K562 (cell line): ENCODE measurements around the gene SUCO. TPM values are rescaled to one million over a fixed set of nuclear protein-coding genes. Genes with fewer than 3 reads are reported as not detected.

Experiments used
- ATAC-seq: fragments of 200-7000 bp; cut with Tn5 transposase; 3 replicates; pipeline ENCODE4 v1.9.1; 2020; ENCODE audit warnings: moderate library complexity
- BruUV-seq: library from RNA; stranded (reverse); fragments of 400-500 nt; replicated peaks from 2 replicates; lab custom pipeline; 2021; lab: Mats Ljungman, UMichigan
- CTCF ChIA-PET: fragments of 300-600 bp; formaldehyde crosslinking; extraction: SDS; loops from one replicate; lab custom pipeline; 2021; ENCODE audit warnings: low intra/inter-chr PET ratio; lab: Yijun Ruan, JAX
- POLR2A ChIA-PET: fragments of 300-600, 350-650 bp; sonication (Branson Sonifier 250); formaldehyde crosslinking; extraction: SDS; loops from one replicate; lab custom pipeline; 2021; ENCODE audit warnings: antibody characterized with exemption, inconsistent platforms; lab: Yijun Ruan, JAX
- DNase-seq, 4 experiments: peaks; one replicate each; pipeline versions ENCODE4 v3.0.0 to v3.0.0-alpha.2; 2011 to 2018; ENCODE audit warnings: low spot score in 3 of 4, mixed read lengths in 3 of 4; ENCODE audit errors: extremely low read depth in 1 of 4
- FAIRE-seq: peaks from 2 replicates; lab custom pipeline; 2011; peaks lifted over from hg19 to GRCh38; lab: Jason Lieb, UNC
- H2AFZ ChIP-seq: 2 replicates; pipeline ENCODE4 v1.6.0; 2011; ENCODE audit warnings: low read depth, low read length, control low read depth, inconsistent platforms
- H3K27ac ChIP-seq: fragments of 200-600 bp; 3 replicates; pipeline ENCODE4 v1.8.0; 2011; ENCODE audit warnings: low read depth, mild to moderate bottlenecking, control low read depth, inconsistent platforms, low read length, moderate library complexity, mixed read lengths; ENCODE audit errors: extremely low read depth
- H3K27me3 ChIP-seq, 2 experiments: fragments of 300-600 bp in 1 of 2; 2 replicates in 1 of 2; 3 replicates in 1 of 2; pipeline versions ENCODE4 v1.6.0 to v1.8.0; 2011; ENCODE audit warnings: inconsistent platforms in 2 of 2, low read length in 2 of 2, mild to moderate bottlenecking in 1 of 2, mixed read lengths in 1 of 2, moderate library complexity in 1 of 2; ENCODE audit not compliant: control insufficient read depth in 2 of 2, insufficient read depth in 2 of 2
- H3K36me3 ChIP-seq: fragments of 300-600 bp; 3 replicates; pipeline ENCODE4 v1.8.0; 2011; ENCODE audit warnings: mild to moderate bottlenecking, low read length, inconsistent platforms; ENCODE audit not compliant: control insufficient read depth, insufficient read depth
- H3K4me1 ChIP-seq, 2 experiments: fragments of 200-600 bp in 1 of 2; replicated peaks in 1 of 2; 2 replicates in 1 of 2; 3 replicates in 1 of 2; pipeline versions ENCODE4 v1.5.1 to v1.8.0; 2011; ENCODE audit warnings: inconsistent platforms in 2 of 2, low read length in 2 of 2, mild to moderate bottlenecking in 1 of 2, mixed read lengths in 1 of 2, moderate library complexity in 1 of 2; ENCODE audit not compliant: control insufficient read depth in 2 of 2, insufficient read depth in 2 of 2
- H3K4me2 ChIP-seq: 2 replicates; pipeline ENCODE4 v1.6.1; 2011; ENCODE audit warnings: low read length, control low read depth, inconsistent platforms, mixed read lengths; ENCODE audit not compliant: insufficient read depth
- H3K4me3 ChIP-seq: fragments of 200-600 bp; sonication (generic), shearing (Covaris generic); 2 replicates; pipeline ENCODE4 v1.5.1; 2016; ENCODE audit warnings: control low read depth, inconsistent platforms
- H3K79me2 ChIP-seq: fragments of 200-600 bp; 3 replicates; pipeline ENCODE4 v1.8.0; 2011; ENCODE audit warnings: low read length, inconsistent platforms; ENCODE audit not compliant: control insufficient read depth, insufficient read depth
- H3K9ac ChIP-seq, 2 experiments: 2 replicates each; pipeline versions ENCODE4 v1.6.0 to v1.6.1; 2011; ENCODE audit warnings: low read depth in 2 of 2, low read length in 2 of 2, control low read depth in 1 of 2, inconsistent platforms in 1 of 2, mild to moderate bottlenecking in 1 of 2, mixed read lengths in 1 of 2; ENCODE audit not compliant: insufficient read depth in 1 of 2
- H3K9me1 ChIP-seq: one replicate; pipeline ENCODE4 v1.6.0; 2011; ENCODE audit warnings: inconsistent platforms, mild to moderate bottlenecking, low read length, moderate library complexity; ENCODE audit not compliant: control insufficient read depth, insufficient read depth
- H3K9me3 ChIP-seq: replicated peaks from 2 replicates; pipeline ENCODE4 v1.5.1; 2011; ENCODE audit warnings: low read depth, low read length, inconsistent platforms; ENCODE audit not compliant: control insufficient read depth, insufficient read depth
- H4K20me1 ChIP-seq: replicated peaks from 2 replicates; pipeline ENCODE4 v1.6.1; 2011; ENCODE audit warnings: low read length, inconsistent platforms, mixed read lengths; ENCODE audit not compliant: control insufficient read depth, insufficient read depth
- ETS2 ChIP-seq: IDR thresholded peaks from 2 replicates; pipeline ENCODE4 v1.6.1; 2016; ENCODE audit warnings: borderline replicate concordance, missing genetic modification characterization, mild to moderate bottlenecking, moderate library complexity, missing compliant biosample characterization; ENCODE audit not compliant: poor library complexity, severe bottlenecking
- FUS ChIP-seq: fragments of 200-400 bp; formaldehyde crosslinking; optimal IDR thresholded peaks from 2 replicates; pipeline ENCODE3; 2017; ENCODE audit warnings: low read depth, low read length
- HDAC3 ChIP-seq: fragments of 450-650 bp; IDR thresholded peaks from 2 replicates; pipeline ENCODE4 v1.6.1; 2018; ENCODE audit warnings: borderline replicate concordance, mild to moderate bottlenecking, moderate library complexity; ENCODE audit not compliant: partially characterized antibody
- HDAC8 ChIP-seq: fragments of 450-650 bp; IDR thresholded peaks from 2 replicates; pipeline ENCODE4 v1.6.1; 2016; ENCODE audit warnings: mild to moderate bottlenecking, missing genetic modification characterization, moderate library complexity, missing compliant biosample characterization
- MCM7 ChIP-seq, 2 experiments: fragments of 450-650 bp; IDR thresholded peaks; 2 replicates each; pipeline ENCODE4 v1.6.1; 2016 to 2018
- NFYB ChIP-seq: IDR thresholded peaks from 2 replicates; pipeline ENCODE4 v1.6.1; 2011; ENCODE audit warnings: mild to moderate bottlenecking, moderate library complexity; ENCODE audit not compliant: insufficient read length; ENCODE audit errors: extremely low read depth
- SAP30 ChIP-seq: fragments of 200-600 bp; sonication (generic); IDR thresholded peaks from 2 replicates; pipeline ENCODE4 v1.6.1; 2012; ENCODE audit warnings: borderline replicate concordance, low read depth, mild to moderate bottlenecking, moderate library complexity, low read length, control low read depth, inconsistent platforms; ENCODE audit not compliant: insufficient read depth, poor library complexity, severe bottlenecking
- SMAD2 ChIP-seq: fragments of 150-350 bp; IDR thresholded peaks from 2 replicates; pipeline ENCODE4 v1.6.1; 2014; ENCODE audit warnings: low read depth, mild to moderate bottlenecking, low read length
- SMAD4 ChIP-seq: fragments of 250-450 bp; sonication (Bioruptor Pico); conservative IDR thresholded peaks from 2 replicates; pipeline ENCODE4 v1.8.0; 2021; ENCODE audit warnings: inconsistent platforms, mild to moderate bottlenecking, moderate library complexity
- TCFL5 ChIP-seq: fragments of 250-450 bp; sonication (Bioruptor Pico); conservative IDR thresholded peaks from 2 replicates; pipeline ENCODE4 v1.6.1; 2021; ENCODE audit warnings: mild to moderate bottlenecking, moderate library complexity, matching md5 sums
- THRB ChIP-seq: fragments of 450-650 bp; formaldehyde crosslinking; conservative IDR thresholded peaks from 2 replicates; pipeline ENCODE4 v1.4.0; 2022; ENCODE audit warnings: mild to moderate bottlenecking, missing genetic modification characterization
- USF2 ChIP-seq: sonication (generic); formaldehyde crosslinking; IDR thresholded peaks from 2 replicates; pipeline ENCODE4 v1.5.0; 2020; ENCODE audit warnings: missing genetic modification reagents
- ZFPM2 ChIP-seq: fragments of 250-450 bp; sonication (Bioruptor Pico); IDR thresholded peaks from 2 replicates; pipeline ENCODE4 v1.5.1; 2022; ENCODE audit warnings: mild to moderate bottlenecking
- ZNF644 ChIP-seq: fragments of 200-800 bp; sonication (Bioruptor generic); IDR thresholded peaks from 2 replicates; pipeline ENCODE4 v1.6.1; 2016; ENCODE audit warnings: low read depth, missing genetic modification characterization, missing compliant biosample characterization
- WGBS: fragments of 100-300 bp; shearing (Covaris generic); methylation state at CpG from one replicate; pipeline ENCODE4 v1.1.6; 2016; ENCODE audit warnings: low coverage, mixed read lengths; ENCODE audit not compliant: insufficient coverage; ENCODE audit errors: missing lambda C conversion rate; 5-methylcytosine and 5-hydroxymethylcytosine counted together
- in situ Hi-C: fragments of 300-500 bp; cut with MboI; formaldehyde crosslinking; loops from 4 replicates; pipeline ENCODE4 v1.15.0; 2018; ENCODE audit warnings: inconsistent platforms, mixed read lengths
- intact Hi-C: fragments of 100-400 bp; cut with micrococcal nuclease; formaldehyde crosslinking; loops from 2 replicates; pipeline ENCODE4 v1.14.2; 2022
- polyA plus RNA-seq, 8 experiments: library from polyadenylated mRNA; depleted of rRNA in 4 of 8; stranded (reverse) in 5 of 8; unstranded in 3 of 8; fragments of >200 nt; fragmentation: Nextera tagmentation in 2 of 8; fragmentation: Illumina TruSeq in 1 of 8; extraction: Ambion mirVana in 2 of 8; extraction: Trizol in 1 of 8; gene quantifications; 2 replicates each; pipeline versions ENCODE4 v1.2.1 to v1.2.3, GENCODE V29; 2011 to 2014; ENCODE audit warnings: inconsistent platforms in 1 of 8, missing spikeins in 1 of 8
- total RNA-seq, 7 experiments: library from RNA; depleted of rRNA in 6 of 7; stranded (reverse); fragments of >200 nt in 6 of 7; fragmentation: Illumina TruSeq in 2 of 7; extraction: Trizol in 2 of 7; gene quantifications; 2 replicates each; pipeline versions ENCODE4 v1.2.1 to v1.2.3, GENCODE V29; 2011 to 2021; ENCODE audit warnings: low replicate concordance in 1 of 7
- TF ChIP-seq, protein P1 (sequence below): fragments of 450-650 bp; IDR thresholded peaks from 2 replicates; pipeline ENCODE4 v1.7.1; 2018; ENCODE audit warnings: mild to moderate bottlenecking, low read depth; ENCODE audit not compliant: partially characterized antibody
- TF ChIP-seq, protein P2 (sequence below): fragments of 450-650 bp; formaldehyde crosslinking; IDR thresholded peaks from 2 replicates; pipeline ENCODE4 v1.4.0; 2022; ENCODE audit warnings: mild to moderate bottlenecking, moderate library complexity

Gene SUCO
- total and polyA plus RNA-seq, 9 of the 15 experiments (the other 6 are each of a cell fraction or from before 2014, with no cell fraction given) = 2.5 to 20.6 (median 14.3) TPM

DNA sequence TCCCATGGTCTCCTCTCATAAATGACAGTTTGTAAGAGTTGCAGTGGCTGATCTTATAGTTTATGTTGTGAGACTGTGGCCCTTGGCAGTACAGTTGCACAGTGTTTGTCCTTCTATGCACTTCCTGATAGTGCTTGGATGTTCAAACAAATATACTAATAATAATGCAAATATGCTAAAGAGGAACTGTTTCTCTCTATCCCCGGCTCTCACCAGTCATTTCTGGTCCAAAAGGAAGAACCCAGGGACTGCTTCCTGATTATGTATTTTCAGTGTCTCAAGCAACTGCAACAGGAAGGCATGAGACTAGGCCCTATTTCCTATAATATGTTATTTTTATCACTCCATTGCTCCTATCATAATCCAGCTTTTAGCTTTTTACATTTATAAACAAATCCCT lies 17.0 kb upstream of the SUCO start (continued):
- TF ChIP-seq, protein P1, sequence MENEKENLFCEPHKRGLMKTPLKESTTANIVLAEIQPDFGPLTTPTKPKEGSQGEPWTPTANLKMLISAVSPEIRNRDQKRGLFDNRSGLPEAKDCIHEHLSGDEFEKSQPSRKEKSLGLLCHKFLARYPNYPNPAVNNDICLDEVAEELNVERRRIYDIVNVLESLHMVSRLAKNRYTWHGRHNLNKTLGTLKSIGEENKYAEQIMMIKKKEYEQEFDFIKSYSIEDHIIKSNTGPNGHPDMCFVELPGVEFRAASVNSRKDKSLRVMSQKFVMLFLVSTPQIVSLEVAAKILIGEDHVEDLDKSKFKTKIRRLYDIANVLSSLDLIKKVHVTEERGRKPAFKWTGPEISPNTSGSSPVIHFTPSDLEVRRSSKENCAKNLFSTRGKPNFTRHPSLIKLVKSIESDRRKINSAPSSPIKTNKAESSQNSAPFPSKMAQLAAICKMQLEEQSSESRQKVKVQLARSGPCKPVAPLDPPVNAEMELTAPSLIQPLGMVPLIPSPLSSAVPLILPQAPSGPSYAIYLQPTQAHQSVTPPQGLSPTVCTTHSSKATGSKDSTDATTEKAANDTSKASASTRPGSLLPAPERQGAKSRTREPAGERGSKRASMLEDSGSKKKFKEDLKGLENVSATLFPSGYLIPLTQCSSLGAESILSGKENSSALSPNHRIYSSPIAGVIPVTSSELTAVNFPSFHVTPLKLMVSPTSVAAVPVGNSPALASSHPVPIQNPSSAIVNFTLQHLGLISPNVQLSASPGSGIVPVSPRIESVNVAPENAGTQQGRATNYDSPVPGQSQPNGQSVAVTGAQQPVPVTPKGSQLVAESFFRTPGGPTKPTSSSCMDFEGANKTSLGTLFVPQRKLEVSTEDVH = no peak
- TF ChIP-seq SMAD2 = no peak
- no peak for TF ChIP-seq HDAC8
- TF ChIP-seq ETS2 (tag) = no peak
- no peak for TF ChIP-seq MCM7 (IDR thresholded peaks at IDR 0.05)
- no peak for TF ChIP-seq NFYB
- TF ChIP-seq, all 486 proteins: peak for 0

DNA sequence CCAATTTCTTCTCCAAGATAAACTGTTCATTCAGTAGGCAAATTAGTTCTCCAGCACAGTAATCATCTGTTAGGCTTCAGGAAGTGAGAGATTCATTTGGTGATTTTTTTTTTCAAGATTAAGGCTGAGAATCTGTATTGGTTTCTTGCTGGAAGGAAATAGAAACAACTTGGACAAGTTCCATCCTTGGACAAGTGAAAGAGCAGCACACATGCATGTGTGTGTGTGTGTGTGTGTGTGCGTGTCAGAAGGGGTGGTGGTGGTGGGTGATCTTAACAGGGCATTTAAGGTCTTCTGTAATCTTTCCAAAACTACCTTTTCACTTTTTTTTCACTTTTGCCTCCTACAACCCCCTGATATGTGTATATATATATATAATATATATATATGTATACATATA lies 15.9 kb upstream of the SUCO start:
- H3K9me3 ChIP-seq = no peaks in the 10 kb centered on the region; the same call in 1 of the 2 replicates
- H3K9me1 ChIP-seq = no peaks in the 10 kb centered on the region
- no peak overlapping the region for H3K27ac ChIP-seq
- DNase-seq (no peak), ATAC-seq (no peak), FAIRE-seq (no peak)
- H3K79me2 ChIP-seq = no peaks in the 10 kb centered on the region
- no peak overlapping the region for H3K4me3 ChIP-seq
- H3K36me3 ChIP-seq = no peaks in the 10 kb centered on the region
- H3K4me1 ChIP-seq = peaks cover 0 to 16% of the 10 kb centered on the region in 2 experiments; a peak in 2 of 5 replicates
- ChIA-PET POLR2A (no interaction called here), CTCF (no interaction called here)
- BruUV-seq = no TSS peak
- no peaks in the 10 kb centered on the region for H4K20me1 ChIP-seq
- no peaks in the 10 kb centered on the region for H3K27me3 ChIP-seq
- 62% methylated on average over 1 of the region's 1 CpG for WGBS
- in situ Hi-C loops = no loop called here
- H2AFZ ChIP-seq = no peak overlapping the region
- H3K9ac ChIP-seq = no peak overlapping the region
- H3K4me2 ChIP-seq = no peak overlapping the region
- intact Hi-C loops = no loop called here
- TF ChIP-seq FUS (no peak), SMAD4 (no peak), SAP30 (no peak), HDAC3 (no peak), ZNF644 (no peak), ZFPM2 (CRISPR knock-in tag) (no peak), THRB (CRISPR knock-in tag) (no peak), TCFL5 (CRISPR knock-in tag) (no peak), USF2 (CRISPR knock-in tag) (no peak)
- TF ChIP-seq, protein P2, sequence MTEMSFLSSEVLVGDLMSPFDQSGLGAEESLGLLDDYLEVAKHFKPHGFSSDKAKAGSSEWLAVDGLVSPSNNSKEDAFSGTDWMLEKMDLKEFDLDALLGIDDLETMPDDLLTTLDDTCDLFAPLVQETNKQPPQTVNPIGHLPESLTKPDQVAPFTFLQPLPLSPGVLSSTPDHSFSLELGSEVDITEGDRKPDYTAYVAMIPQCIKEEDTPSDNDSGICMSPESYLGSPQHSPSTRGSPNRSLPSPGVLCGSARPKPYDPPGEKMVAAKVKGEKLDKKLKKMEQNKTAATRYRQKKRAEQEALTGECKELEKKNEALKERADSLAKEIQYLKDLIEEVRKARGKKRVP (CRISPR knock-in tag) = no peak
